A549 (cell line): Measurements from ENCODE around the gene CDKN2A.

Experiments
- CHD4 ChIP-seq: fragments of 200-600 bp; sonication (generic); IDR thresholded peaks from 2 replicates; pipeline ENCODE4 v1.6.1; 2016; ENCODE audit warnings: antibody characterized with exemption, mild to moderate bottlenecking, borderline replicate concordance
- EHF ChIP-seq: fragments of 250-450 bp; sonication (Bioruptor Pico); IDR thresholded peaks from 2 replicates; pipeline ENCODE4 v1.5.0; 2020; ENCODE audit warnings: mild to moderate bottlenecking
- EP300 ChIP-seq, 2 experiments: fragments of >200 bp; sonication (Bioruptor Twin); formaldehyde crosslinking; IDR thresholded peaks; 2 replicates in 1 of 2; 3 replicates in 1 of 2; pipeline ENCODE4 v1.6.1; 2016 to 2017
- GATA3 ChIP-seq: IDR thresholded peaks from 2 replicates; pipeline ENCODE4 v1.6.1; 2012; ENCODE audit warnings: borderline replicate concordance
- HDAC2 ChIP-seq: fragments of 200-600 bp; sonication (generic); IDR thresholded peaks from 2 replicates; pipeline ENCODE4 v1.6.1; 2016
- JUN ChIP-seq, 2 experiments: fragments of >200 bp; sonication (Bioruptor Twin); formaldehyde crosslinking; IDR thresholded peaks; 2 replicates in 1 of 2; 3 replicates in 1 of 2; pipeline ENCODE4 v1.6.1; 2016 to 2017
- POLR2A ChIP-seq: IDR thresholded peaks from 2 replicates; pipeline ENCODE4 v1.6.1; 2012; ENCODE audit warnings: mild to moderate bottlenecking, low read length
- RAD21 ChIP-seq, 2 experiments: fragments of >200 bp in 1 of 2; sonication (Bioruptor Twin) in 1 of 2; formaldehyde crosslinking in 1 of 2; IDR thresholded peaks in 1 of 2; conservative IDR thresholded peaks in 1 of 2; 2 replicates in 1 of 2; 3 replicates in 1 of 2; pipeline ENCODE4 v1.6.1; 2012 to 2018; ENCODE audit warnings: inconsistent platforms in 1 of 2
- SREBF2 ChIP-seq: fragments of 450-650 bp; IDR thresholded peaks from 2 replicates; pipeline ENCODE4 v1.6.1; 2014; ENCODE audit warnings: mild to moderate bottlenecking, moderate library complexity
- TFCP2L1 ChIP-seq: fragments of 250-450 bp; sonication (Bioruptor Pico); IDR thresholded peaks from 2 replicates; pipeline ENCODE4 v1.5.0; 2021; ENCODE audit warnings: mild to moderate bottlenecking
- ZFP36 ChIP-seq: fragments of 450-650 bp; IDR thresholded peaks from 2 replicates; pipeline ENCODE4 v1.6.1; 2014; ENCODE audit warnings: borderline replicate concordance; ENCODE audit not compliant: partially characterized antibody
- TF ChIP-seq, protein P1 (sequence below): IDR thresholded peaks from 2 replicates; pipeline ENCODE4 v1.6.1; 2012
- TF ChIP-seq, protein P2 (sequence below): fragments of >200 bp; sonication (Bioruptor Twin); formaldehyde crosslinking; IDR thresholded peaks from 3 replicates; pipeline ENCODE4 v1.5.1; 2016
- TF ChIP-seq, protein P3 (sequence below): fragments of 200-600 bp; sonication (generic); IDR thresholded peaks from 2 replicates; pipeline ENCODE4 v1.6.1; 2016; ENCODE audit warnings: antibody characterized with exemption, mild to moderate bottlenecking, moderate library complexity

DNA sequence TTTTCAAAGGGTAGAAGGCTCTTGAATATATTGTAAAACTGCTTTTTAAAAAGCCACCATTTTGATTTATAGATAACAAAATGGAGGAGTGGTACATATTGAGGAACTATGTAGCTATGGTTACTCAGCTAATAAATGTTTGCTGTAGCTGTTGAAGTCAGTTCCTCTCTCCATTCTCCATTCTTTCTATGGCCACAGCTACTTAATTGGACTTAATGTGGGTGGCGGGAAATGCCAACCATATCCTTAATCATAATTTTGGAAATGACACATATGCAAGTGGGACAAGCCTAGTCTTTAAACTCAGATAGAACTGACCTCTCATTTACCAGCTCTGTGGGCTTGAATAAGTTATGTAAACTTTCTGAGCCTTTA, 10.6 kb downstream of the CDKN2A start:
- no peak for TF ChIP-seq HDAC2
- TF ChIP-seq, protein P1, sequence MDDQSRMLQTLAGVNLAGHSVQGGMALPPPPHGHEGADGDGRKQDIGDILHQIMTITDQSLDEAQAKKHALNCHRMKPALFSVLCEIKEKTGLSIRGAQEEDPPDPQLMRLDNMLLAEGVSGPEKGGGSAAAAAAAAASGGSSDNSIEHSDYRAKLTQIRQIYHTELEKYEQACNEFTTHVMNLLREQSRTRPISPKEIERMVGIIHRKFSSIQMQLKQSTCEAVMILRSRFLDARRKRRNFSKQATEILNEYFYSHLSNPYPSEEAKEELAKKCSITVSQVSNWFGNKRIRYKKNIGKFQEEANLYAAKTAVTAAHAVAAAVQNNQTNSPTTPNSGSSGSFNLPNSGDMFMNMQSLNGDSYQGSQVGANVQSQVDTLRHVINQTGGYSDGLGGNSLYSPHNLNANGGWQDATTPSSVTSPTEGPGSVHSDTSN, result no peak
- TF ChIP-seq, protein P2, sequence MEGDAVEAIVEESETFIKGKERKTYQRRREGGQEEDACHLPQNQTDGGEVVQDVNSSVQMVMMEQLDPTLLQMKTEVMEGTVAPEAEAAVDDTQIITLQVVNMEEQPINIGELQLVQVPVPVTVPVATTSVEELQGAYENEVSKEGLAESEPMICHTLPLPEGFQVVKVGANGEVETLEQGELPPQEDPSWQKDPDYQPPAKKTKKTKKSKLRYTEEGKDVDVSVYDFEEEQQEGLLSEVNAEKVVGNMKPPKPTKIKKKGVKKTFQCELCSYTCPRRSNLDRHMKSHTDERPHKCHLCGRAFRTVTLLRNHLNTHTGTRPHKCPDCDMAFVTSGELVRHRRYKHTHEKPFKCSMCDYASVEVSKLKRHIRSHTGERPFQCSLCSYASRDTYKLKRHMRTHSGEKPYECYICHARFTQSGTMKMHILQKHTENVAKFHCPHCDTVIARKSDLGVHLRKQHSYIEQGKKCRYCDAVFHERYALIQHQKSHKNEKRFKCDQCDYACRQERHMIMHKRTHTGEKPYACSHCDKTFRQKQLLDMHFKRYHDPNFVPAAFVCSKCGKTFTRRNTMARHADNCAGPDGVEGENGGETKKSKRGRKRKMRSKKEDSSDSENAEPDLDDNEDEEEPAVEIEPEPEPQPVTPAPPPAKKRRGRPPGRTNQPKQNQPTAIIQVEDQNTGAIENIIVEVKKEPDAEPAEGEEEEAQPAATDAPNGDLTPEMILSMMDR, result no peak
- no peak for TF ChIP-seq POLR2A
- no peak for TF ChIP-seq TFCP2L1
- TF ChIP-seq, protein P3, sequence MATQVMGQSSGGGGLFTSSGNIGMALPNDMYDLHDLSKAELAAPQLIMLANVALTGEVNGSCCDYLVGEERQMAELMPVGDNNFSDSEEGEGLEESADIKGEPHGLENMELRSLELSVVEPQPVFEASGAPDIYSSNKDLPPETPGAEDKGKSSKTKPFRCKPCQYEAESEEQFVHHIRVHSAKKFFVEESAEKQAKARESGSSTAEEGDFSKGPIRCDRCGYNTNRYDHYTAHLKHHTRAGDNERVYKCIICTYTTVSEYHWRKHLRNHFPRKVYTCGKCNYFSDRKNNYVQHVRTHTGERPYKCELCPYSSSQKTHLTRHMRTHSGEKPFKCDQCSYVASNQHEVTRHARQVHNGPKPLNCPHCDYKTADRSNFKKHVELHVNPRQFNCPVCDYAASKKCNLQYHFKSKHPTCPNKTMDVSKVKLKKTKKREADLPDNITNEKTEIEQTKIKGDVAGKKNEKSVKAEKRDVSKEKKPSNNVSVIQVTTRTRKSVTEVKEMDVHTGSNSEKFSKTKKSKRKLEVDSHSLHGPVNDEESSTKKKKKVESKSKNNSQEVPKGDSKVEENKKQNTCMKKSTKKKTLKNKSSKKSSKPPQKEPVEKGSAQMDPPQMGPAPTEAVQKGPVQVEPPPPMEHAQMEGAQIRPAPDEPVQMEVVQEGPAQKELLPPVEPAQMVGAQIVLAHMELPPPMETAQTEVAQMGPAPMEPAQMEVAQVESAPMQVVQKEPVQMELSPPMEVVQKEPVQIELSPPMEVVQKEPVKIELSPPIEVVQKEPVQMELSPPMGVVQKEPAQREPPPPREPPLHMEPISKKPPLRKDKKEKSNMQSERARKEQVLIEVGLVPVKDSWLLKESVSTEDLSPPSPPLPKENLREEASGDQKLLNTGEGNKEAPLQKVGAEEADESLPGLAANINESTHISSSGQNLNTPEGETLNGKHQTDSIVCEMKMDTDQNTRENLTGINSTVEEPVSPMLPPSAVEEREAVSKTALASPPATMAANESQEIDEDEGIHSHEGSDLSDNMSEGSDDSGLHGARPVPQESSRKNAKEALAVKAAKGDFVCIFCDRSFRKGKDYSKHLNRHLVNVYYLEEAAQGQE, result no peak
- TF ChIP-seq EP300 (IDR thresholded peaks at IDR 0.05), result no peak
- no peak for TF ChIP-seq JUN (IDR thresholded peaks at IDR 0.05)
- no peak for TF ChIP-seq GATA3
- no peak for TF ChIP-seq ZFP36
- no peak for TF ChIP-seq EHF (CRISPR knock-in tag)
- TF ChIP-seq RAD21 (conservative IDR thresholded peaks at IDR 0.05 in 1 of 2, IDR thresholded peaks at IDR 0.05 in 1 of 2), result no peak
- TF ChIP-seq SREBF2, result no peak
- TF ChIP-seq CHD4, result no peak
